ENCODE measurements around the gene FOXJ1.
"Not testable (repeated sequence)": the region's sequence is repeated elsewhere in the genome, so short reads cannot be mapped to it uniquely, and the experiment has no call there.

Gene FOXJ1

DNA sequence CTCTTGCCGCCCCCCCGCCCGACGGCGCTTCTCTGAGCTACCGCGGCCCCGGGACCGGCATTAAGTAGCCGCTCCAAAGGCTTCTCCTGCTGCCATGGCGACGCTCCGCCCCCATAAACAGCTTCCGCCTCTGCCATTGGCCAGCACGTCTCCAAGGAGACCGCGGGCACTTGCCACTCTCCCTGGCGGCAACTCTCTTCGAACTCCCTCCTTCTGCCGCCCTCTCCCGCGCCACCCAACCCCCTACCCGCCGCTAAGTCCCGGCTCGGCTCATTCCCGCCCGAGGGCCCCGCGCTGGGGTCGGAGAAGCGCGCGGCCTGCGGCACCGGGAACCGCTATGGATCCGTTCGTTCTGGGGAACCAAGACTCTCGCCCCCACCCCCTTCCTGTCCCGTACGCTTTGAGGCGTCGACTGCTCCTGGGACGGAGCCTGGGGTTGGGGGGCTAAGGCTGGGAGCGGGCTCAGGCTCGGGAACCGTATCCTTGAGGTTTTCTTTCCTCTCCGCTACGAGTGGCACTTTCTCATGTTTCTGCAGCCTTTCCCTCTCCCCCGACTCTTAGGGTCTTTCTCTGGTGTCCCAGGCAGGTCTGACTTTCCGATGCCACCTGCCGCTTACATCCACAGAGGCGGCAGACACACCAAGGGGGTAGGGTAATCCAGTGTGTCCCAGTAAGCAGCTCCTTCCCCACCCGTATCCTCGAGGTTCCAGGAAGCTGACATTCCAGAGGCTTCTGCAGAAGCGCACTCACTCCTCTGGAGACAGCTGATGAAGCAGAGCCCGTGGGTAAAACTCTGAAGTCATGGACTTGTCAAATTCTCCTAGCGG, at the start of gene FOXJ1:
TSS of gene FOXJ1 (minus strand) at position 34 of the 827 bp plus-strand sequence. CDS start 850 bp downstream, outside the sequence.
- peak; percentile 79 for DNase-seq

DNA sequence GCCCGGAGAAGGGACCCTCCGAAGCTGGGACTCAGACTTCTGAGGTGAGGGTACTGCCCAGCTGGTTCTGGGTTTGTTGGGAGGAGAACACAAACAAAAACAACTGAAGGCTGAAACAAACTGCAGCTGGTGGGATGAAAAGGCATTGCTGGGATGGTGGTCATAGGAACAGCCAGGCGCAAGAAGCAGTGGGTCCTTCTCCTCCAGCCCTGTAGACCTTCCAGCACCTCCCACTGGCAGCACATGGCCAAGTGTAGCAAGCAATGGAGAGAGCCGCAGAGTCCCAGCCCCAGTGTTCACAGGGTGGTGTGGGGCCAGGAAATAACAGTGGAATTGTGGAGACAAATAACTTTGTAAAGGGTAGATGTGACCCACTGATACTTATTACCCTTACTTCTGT, 48.7 kb upstream of the FOXJ1 start:
- no peak for DNase-seq

DNA sequence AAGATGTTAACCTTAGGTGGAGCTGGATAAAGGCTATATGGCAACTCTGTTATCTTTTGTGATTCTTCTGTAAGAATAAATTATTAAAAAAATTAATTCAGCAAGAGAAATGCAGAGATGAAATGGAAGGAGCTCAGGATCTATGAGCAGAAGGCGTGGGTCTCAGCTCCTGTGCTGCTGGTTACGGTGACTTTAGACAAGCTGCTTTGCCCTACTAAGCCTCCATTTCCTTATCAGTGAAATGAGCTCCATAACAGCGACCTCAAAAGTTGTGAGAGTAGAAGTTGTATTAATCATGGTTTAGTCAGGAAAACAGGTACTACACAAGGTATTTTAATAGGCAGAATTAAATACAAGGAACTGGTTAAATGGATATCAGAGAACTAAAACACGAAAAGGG, 48.2 kb upstream of the FOXJ1 start:
- no peak for DNase-seq

GRCh38 chr17:76188213-76189016, 47.4 kb upstream of the FOXJ1 start:
- DNase-seq = no peak

- DNase-seq = not testable (repeated sequence)
Observed at GRCh38 chr17:76186774-76187173, 45.7 kb upstream of the FOXJ1 start.

DNA sequence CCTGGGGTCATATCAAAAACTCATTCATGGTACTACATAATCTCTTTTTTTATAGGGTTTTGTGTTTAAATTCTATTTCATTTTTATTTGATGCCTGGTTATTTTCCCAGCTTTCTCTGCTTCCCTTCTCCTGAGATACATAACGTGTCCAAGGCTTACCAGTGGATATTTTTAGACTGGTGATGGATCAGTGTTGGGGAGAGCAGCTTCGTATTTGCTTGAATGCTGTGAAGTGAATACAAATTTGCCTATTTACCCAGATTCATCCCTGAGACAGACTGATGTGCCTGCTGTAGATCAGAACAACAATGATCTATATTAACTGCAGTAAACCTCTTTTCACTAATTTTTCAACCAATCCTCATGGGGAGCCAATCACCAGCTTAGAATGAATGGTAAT, 43.2 kb upstream of the FOXJ1 start:
- no peak for DNase-seq

DNA sequence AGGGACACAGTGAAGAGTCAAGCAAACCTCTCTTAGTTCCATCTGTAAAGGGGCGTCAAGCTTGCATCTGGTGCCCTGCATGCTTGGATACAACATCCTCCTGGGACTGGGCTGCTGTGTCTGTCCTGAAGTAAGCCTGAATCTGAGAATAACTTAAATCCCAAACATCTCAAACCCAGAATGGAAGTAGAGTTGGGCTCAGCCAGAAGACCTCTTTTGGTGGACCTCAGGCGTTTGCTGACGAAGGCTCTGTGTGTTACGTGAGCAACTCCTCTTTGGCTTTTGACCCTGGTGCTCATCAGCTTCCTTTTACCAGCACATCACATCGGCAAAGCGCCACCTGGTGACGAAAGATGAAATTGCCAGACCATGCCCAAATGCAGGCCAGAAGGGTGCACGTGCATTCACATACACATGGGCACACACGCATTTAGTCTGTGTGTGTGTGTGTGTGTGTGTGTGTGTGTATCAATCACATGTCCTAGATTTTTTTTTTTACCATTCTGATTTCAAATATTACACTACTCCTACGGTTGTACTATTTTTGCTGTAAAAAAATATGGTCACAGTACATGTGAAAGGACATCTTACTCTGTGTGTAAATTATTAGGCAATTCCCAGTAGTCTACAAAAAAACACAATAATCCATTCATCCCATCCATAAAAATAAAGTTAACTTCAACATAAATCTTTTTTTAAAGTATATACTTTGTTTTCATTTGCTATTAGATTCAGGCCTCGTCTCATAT, 41.1 kb upstream of the FOXJ1 start:
- peak; percentile 66 for DNase-seq

DNA sequence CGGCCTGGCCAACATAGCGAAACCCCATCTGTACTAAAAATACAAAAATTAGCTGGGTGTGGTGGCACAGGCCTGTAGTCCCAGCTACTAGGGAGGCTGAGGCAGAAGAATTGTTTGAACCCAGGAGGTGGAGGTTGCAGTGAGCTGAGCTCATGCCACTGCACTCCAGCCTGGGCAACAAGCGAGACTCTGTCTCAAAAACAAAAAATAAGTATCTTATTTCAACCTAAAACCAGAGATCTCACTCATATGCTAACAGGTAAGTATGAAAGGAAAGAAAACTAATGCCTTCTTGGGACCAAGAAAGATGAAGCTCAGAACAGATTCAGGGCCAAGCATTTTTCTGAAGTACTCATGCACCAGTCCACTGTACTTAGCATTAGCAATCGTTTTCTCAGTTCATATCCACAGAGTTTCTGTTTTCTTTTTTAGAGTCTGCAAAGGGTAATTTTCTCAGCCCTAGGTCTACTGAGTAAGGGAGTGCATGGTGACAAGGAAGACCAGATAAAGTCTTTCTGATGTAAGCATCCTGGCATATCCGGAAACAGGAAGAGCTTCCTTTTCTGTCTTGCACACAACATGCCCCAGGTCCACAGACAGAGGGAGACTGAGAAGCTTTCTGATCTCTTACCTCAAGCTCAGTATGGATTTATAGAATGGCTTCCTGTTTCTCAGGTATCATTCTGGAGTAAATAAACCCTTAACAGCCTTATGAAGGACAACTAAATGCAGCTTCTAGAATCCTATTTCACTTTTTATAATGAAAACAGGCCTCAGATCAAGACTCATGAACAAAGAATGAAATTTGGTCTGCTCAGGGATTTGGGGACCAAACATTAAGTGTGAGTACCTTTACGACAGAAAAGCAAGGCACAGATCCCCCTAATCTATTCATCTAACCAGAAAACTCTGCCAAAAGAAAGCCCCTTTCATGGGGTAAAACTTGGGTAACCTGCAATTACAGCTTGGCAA, 38.7 kb upstream of the FOXJ1 start:
- DNase-seq = no peak

DNA sequence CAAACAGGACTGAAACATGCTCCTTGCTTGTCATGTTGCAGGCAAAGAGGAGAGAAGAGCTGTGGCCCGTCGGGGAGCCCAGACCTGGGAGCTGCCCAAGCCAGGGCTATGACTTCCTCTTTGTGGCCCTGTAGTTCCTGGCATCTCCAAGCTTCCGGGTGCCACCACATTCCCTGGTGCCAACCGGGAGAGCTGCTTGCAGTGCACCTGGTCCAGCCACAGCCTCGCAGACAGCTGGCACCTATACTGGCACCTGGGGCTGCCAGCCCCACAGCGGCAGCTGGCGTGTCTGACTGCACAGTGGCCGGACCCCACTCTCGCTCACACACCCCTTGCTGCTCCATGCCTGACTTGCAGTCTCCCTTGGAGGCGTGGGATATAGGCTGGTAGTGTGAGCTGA, 37.1 kb upstream of the FOXJ1 start:
- no peak for DNase-seq

DNA sequence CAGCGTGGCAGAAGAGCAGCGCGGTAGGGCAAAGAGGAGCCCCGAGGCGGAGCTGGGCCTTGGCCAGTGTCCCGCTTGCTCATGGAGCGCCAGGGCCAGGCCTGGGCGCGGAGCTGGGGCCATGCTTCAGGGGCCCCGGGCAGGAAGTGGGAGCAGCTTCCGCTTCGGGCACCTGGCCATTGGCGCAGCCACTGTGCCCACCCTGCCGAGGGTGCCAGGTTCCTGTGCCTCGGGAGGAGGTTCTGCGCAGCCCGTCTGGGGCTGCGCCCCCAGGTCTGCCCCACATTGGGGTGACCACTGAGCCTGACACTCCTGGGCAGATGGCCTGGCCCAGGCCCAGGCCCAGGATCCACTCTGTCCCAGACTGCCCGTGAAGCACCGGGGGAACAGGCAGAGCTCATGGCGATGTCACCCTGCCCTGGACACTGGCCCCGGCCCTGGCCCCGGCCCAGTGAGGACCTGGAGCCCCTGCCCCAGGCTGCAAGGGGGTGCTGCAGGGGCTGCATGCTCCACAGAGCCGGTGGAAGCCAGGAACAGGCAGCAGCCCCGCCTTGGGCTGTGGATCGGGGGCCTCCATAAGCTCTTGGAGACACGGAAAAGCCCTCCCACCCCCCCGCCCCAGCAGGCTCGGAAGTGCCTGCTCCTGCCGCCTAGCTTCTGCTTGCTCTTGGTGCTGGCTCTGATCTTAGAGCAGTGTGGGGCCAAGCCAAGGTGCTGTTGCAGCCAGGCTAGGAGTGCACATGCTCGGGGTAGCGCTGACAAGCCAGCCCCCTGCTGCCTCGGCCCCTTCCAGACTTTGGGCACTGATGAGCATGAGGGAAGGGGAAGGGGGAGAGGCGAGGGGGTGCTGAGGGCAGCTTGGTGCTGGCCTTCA, 35.9 kb upstream of the FOXJ1 start:
- no peak for DNase-seq

DNA sequence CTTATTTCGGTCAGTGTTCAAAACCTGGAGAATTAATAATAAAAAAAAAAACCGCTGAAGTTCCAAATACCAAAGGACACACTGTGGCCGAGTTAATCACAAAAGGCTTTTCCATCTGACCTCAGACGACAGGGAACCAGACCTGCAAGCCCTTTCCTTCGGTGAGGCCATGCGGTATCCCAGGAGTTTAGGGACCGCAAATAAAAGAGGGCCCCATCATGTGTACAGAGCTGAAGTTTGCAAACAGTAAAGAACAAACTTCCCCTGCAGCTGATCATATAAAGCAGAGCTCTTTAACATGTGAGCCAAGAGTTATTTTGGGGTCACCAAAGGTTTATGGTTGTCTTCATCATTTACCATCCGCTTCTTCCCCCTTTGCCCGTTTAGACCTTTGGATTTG, 33.0 kb upstream of the FOXJ1 start:
- no peak for DNase-seq

- no peak for DNase-seq
Observed at GRCh38 chr17:76173474-76173873, 32.4 kb upstream of the FOXJ1 start.

DNA sequence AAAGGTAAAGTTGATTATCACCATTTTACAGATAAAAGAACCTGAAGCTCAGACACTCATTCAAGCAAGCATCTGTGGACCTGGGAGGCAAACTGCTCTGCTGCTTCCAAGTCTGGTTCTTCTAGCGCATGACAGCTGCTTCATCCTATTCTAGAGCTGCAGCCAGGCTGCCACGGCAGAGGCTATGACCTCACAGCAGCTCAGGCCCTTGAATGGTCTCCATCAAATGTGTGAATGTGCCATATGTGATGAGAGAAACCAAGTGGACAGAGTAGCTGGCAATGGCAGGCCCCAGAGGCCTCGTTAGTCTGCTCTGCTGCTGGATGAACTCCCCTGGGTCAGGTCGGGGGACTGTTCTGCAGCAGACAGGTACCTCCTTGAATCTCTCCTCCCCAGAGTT, 30.7 kb upstream of the FOXJ1 start:
- DNase-seq = no peak

GRCh38 chr17:76170114-76170513, 29.1 kb upstream of the FOXJ1 start:
- DNase-seq = no peak

DNA sequence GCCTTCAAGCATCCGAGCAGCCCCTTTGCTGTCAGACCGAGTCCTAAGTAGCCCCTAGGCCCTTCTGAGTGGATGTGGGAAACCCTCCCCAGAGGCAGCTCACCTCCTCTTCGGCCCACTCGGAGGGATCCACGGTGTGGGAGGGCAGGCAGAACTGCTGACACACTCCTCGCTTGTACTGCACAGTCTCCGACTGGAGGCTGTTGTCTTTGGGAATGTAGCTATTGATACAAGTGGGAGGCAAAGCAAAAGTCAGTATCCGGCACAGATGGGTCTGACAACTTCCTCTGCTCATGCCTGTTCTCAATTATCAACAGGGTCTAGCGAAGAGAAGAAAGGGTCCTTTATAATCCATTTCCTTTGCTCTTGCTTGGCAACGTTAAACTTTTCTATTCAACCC, 25.9 kb upstream of the FOXJ1 start:
- DNase-seq = no peak

DNA sequence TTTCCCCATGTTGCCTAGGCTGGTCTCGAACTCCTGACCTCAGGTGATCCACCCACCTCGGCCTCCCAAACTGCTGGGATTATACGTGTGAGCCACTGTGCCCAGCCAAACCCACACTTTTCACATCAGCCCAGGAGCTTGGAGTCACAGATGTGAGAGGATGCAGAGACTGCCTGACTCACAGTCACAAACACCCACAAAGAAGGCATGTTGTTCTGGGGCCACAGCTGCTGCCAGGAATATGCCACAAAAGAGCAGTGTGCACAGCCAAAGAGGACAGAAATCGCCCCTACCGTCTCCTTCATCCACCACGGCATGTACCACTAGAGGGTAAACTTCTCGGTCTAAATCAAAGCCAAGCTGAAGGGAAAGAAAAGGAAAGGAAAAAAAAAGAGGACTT, 25.1 kb upstream of the FOXJ1 start:
- no peak for DNase-seq

GRCh38 chr17:76164331-76164730, 23.3 kb upstream of the FOXJ1 start:
- no peak for DNase-seq

GRCh38 chr17:76163919-76164318, 22.9 kb upstream of the FOXJ1 start:
- no peak for DNase-seq

GRCh38 chr17:76161619-76162266, 20.7 kb upstream of the FOXJ1 start:
- no peak for DNase-seq

DNA sequence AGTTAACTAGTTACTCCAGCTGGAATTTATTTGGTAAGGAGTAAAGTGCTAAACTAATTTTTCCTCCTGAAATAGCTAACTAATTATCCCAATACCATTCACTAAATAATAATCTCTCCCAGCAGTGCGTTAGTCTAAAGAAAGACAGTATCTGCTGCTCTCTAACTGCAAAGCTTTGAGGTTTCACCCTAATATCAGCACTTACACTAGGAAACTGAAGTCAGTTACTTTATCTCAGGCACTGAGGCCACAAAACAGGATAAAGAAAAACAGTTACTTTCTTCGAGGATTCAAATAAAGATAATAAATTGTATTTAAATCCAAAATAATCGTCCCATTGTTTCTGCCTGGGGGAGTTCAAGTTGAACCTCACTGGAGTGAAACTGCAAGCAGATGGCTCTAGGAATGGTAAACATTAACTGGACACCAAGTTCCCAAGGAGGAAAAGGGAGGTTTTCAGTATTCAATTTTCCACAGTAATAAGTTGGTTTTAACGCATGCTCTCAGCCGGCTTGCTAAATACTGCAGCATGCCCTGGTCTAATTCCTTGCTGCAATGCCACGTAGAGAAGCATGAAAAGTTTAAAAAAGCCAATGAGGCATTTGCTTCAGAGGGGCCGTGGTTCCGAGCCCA, 20.0 kb upstream of the FOXJ1 start:
- no peak for DNase-seq

Measured in DMS79 treated with DMSO at 0.1 percent for 48 hours (cell line).